ENCODE results near the gene SLFNL1.
A peak's percentile ranks its signal among the peaks of the same experiment; 100 is the strongest.

Gene SLFNL1

GRCh38 chr1:40980068-40980452 lies 41.5 kb downstream of the SLFNL1 start:
- TF ChIP-seq CTCF (IDR thresholded peaks at IDR 0.05; ENCODE audit: low read depth, low read length, missing control alignments), result no peak
- peak overlapping the region; percentile 70 for H3K4me3 ChIP-seq (ENCODE audit: low read depth, low read length)
- DNase-seq (ENCODE audit: low read depth), result no peak

- DNase-seq (ENCODE audit: low read depth), result peak; percentile 64
- peak within 1 kb of the TSS; percentile 70 for H3K4me3 ChIP-seq (ENCODE audit: low read depth, low read length)
- peak; percentile 28 for TF ChIP-seq CTCF (IDR thresholded peaks at IDR 0.05; ENCODE audit: low read depth, low read length, missing control alignments)
Measured at GRCh38 chr1:40979241-40980067, 42.1 kb downstream of the SLFNL1 start, which contains the start of gene CTPS1. Gene CTPS1 (plus strand): TSS chr1:40979696. CDS start chr1:40983291, 3,595 bp downstream.

GRCh38 chr1:40978886-40979240 lies 42.7 kb downstream of the SLFNL1 start:
- TF ChIP-seq CTCF (IDR thresholded peaks at IDR 0.05; ENCODE audit: low read depth, low read length, missing control alignments), result no peak
- H3K4me3 ChIP-seq (ENCODE audit: low read depth, low read length), result peak overlapping the region; percentile 70
- no peak for DNase-seq (ENCODE audit: low read depth)

GRCh38 chr1:40977716-40978115 lies 43.8 kb downstream of the SLFNL1 start:
- no peak for DNase-seq (ENCODE audit: low read depth)
- TF ChIP-seq CTCF (IDR thresholded peaks at IDR 0.05; ENCODE audit: low read depth, low read length, missing control alignments), result no peak
- no peak overlapping the region for H3K4me3 ChIP-seq (ENCODE audit: low read depth, low read length)

- DNase-seq (ENCODE audit: low read depth), result no peak
- H3K4me3 ChIP-seq (ENCODE audit: low read depth, low read length), result no peak overlapping the region
- no peak for TF ChIP-seq CTCF (IDR thresholded peaks at IDR 0.05; ENCODE audit: low read depth, low read length, missing control alignments)
Measured at GRCh38 chr1:40976952-40977690, 44.4 kb downstream of the SLFNL1 start.

GRCh38 chr1:40974945-40975344 lies 46.6 kb downstream of the SLFNL1 start:
- TF ChIP-seq CTCF (IDR thresholded peaks at IDR 0.05; ENCODE audit: low read depth, low read length, missing control alignments), result no peak
- H3K4me3 ChIP-seq (ENCODE audit: low read depth, low read length), result no peak overlapping the region
- no peak for DNase-seq (ENCODE audit: low read depth)

Measured in GM12864 (cell line).